GM12873 (cell line): ENCODE data around the gene FBLN2.

Experiments
- CTCF ChIP-seq: IDR thresholded peaks from 2 replicates; pipeline ENCODE4 v1.5.1; 2012; ENCODE audit warnings: low read depth, mild to moderate bottlenecking, moderate library complexity, low read length, control low read depth; ENCODE audit not compliant: insufficient read depth; ENCODE audit errors: missing control alignments

Gene FBLN2

DNA sequence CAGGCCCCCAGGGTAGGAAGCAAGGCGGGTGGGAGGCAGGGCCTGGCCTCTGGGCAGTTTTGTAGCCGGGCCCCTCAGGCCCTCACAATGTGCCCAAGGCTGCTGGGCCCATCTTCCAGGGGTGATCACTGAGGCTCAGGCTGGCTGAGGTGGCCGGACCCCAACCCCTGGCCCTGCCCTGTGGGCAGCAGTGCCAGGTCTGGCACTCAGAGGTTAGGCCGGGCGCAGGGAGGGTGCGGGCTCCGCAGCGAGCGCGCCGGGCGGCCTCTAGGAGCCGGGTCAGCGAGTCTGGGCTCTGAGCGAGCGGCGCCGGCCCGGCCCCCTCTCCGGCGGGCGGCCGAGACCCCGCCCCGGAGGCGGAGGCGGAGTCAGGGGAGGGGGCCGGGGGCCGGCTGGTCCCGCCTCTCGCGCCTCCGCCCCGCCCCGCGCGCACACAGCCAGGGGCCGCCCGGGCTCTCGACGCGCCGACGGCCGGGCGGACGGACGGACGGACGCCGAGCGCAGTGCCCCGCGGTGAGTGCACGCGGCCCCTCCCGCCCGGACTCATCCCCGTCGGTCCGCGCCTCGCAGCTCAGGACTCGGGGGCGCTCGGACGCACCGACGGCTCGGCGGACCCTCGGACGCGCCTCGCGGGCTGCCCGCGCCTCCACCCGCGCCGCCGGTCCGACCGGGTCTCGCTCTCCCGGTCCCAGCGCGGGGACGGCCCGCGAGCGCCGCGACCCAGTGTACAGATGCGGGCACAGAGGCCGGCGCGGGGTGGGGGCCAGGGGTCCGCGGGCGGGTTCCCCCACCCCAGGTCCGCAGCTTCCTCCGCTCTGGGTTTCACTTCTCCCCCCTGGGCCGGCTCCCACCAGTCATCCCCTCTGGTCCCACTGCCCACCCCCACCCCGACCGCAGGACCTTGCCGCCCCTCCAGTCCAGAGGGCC is at the start of gene FBLN2:
TSS of gene FBLN2 (plus strand) at position 430 of the 927 bp plus-strand sequence. CDS start 21,231 bp downstream, outside the sequence.
- TF ChIP-seq CTCF: no peak

DNA sequence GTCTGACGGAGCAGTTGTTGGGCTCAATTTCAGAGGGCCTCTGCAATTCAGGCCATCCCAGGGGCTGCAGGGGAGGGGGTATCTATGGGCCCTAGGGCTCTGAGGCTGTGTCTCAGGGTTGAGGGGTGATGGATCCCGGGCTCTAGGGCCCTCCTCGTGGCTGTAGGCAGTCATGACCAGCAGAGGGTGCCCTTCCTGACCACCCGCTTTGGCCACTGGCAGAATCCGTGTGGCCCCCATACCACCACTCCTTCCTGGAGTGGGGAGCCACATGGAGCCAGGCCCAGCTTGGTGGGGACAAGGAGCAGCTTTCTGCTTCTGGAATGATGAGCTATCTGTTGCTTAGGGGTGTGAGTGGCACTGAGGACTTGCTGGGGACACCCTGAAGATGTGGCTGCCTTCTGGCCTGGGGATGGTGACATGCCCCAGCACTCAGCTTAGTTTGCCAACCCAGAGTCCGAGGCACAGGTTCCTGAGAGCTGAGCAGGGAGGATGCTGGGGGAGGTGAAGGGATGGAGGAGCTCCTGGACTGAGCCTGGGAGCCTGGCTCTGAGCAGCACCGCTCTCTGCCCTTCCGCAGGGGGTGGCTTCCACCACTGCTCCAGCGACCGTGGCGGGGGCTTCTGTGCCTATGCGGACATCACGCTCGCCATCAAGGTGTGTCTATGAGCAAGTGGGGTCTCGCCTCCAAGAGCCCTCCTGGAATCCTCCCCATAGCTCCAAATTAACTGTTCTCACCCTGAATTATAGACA is 48.6 kb upstream of the FBLN2 start:
- peak; percentile 68 for TF ChIP-seq CTCF

- TF ChIP-seq CTCF: no peak
These were observed 47.9 kb upstream of the FBLN2 start for GRCh38 chr3:13501056-13501455.

DNA sequence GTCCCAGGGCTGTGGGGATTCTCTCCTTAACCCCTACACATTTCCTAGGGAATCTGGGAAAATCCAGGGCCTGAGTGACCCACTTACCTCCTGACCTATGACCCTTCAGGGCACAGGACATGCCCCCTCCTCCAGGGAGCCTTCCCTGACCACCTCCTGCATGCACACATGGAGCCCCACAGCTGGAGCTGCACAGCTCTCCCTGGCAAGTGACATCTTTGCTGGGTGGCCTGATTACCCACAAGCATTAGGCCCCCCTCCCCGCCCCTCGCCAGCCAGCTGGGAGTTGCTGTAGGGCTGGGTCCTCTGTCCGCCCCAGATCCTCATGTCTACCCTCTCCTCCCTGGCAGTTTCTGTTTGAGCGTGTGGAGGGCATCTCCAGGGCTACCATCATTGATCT is 47.4 kb upstream of the FBLN2 start:
- no peak for TF ChIP-seq CTCF

DNA sequence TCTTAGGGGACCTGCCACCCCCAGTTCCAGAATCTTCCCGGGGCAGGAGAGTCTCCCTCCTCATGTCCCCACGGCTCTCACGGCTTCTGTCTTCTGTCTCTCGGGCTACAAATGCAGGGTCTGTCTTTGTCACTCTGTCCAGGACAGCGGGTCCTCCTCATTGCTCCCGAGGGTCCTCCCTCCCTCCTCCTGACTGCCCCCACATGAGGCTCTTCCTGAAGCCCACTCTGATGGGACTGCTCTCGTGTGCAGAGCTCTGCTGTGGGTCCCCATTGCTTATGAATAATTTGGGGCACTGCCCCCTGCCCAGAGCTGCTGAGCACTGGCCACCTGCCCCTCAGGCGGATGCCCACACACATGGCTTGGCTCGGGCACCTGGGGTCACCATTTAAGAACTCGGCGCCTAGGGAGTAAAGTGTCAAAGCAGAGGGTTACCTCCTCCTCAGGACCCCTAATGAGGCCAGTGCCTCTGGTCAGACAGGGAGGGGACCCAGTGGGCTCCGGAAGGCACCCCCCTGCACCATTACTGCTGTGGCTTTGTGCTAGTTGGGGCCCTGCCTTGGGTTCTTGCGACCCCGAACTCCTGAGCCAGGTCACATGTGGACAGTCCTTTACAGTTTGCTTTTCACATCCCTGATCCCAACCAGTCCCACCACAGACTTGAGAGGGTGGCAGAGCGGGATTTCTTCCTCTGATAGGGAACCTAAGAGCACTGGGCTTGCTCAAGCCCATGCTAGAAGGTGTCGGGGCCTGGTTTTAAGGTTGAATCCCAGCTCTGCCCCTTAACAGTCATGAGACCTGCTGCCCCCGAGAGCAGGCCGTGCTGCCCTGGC is 46.8 kb upstream of the FBLN2 start:
- TF ChIP-seq CTCF: no peak

DNA sequence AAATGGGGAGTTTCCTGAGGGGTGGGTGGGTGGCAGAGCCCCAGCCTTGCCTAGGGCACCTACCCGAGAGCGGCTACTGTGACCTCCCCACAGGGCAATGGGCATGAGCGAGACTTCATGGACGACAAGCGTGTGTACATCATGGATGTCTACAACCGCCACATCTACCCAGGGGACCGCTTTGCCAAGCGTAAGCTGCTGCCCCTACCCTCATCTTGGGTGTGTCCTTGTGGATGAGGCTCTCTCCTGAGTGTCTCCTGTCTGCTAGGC is 46.2 kb upstream of the FBLN2 start:
- TF ChIP-seq CTCF: no peak

DNA sequence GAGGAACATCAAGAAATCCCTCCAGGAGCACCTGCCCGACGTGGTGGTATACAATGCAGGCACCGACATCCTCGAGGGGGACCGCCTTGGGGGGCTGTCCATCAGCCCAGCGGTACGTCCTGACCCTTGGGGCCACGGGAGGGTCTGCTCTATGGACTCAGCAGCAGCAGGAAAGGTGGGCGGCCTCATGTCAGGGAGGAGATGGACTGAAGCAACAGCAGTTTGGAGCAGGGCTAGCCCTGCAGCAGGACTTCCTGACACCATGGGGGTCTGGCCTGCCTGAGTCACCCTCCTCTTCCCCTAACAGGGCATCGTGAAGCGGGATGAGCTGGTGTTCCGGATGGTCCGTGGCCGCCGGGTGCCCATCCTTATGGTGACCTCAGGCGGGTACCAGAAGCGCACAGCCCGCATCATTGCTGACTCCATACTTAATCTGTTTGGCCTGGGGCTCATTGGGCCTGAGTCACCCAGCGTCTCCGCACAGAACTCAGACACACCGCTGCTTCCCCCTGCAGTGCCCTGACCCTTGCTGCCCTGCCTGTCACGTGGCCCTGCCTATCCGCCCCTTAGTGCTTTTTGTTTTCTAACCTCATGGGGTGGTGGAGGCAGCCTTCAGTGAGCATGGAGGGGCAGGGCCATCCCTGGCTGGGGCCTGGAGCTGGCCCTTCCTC is 44.6 kb upstream of the FBLN2 start:
- no peak for TF ChIP-seq CTCF
